SK-N-SH treated with all-trans-retinoic acid at 6 μM for 48 hours (cell line): Measurements from ENCODE around the gene ALG14.
A peak's percentile ranks its signal among the peaks of the same experiment; 100 is the strongest.

ENCODE experiments used
- ATAC-seq: fragments of 200-7000 bp; cut with Tn5 transposase; 3 replicates; pipeline ENCODE4 v1.9.1; 2020; ENCODE audit warnings: mild to moderate bottlenecking, moderate library complexity
- ARNTL ChIP-seq: fragments of 450-650 bp; formaldehyde crosslinking; IDR thresholded peaks from 2 replicates; pipeline ENCODE4 v1.5.0; 2020; ENCODE audit warnings: low read depth, mild to moderate bottlenecking, moderate library complexity, borderline replicate concordance
- BACH2 ChIP-seq: fragments of 250-450 bp; sonication (Bioruptor Pico); IDR thresholded peaks from 2 replicates; pipeline ENCODE4 v1.9.0; 2021; ENCODE audit warnings: mild to moderate bottlenecking, borderline replicate concordance
- CSDC2 ChIP-seq: fragments of 250-450 bp; sonication (Bioruptor Pico); IDR thresholded peaks from 2 replicates; pipeline ENCODE4 v1.5.0; 2020; ENCODE audit warnings: mild to moderate bottlenecking, moderate library complexity
- ESRRG ChIP-seq: fragments of 250-450 bp; sonication (Bioruptor Pico); IDR thresholded peaks from 2 replicates; pipeline ENCODE4 v1.6.1; 2021; ENCODE audit warnings: mild to moderate bottlenecking
- GLIS3 ChIP-seq: fragments of 250-450 bp; sonication (Bioruptor Pico); IDR thresholded peaks from 2 replicates; pipeline ENCODE4 v1.5.0; 2020; ENCODE audit warnings: mild to moderate bottlenecking, moderate library complexity
- ISL1 ChIP-seq: fragments of 250-450 bp; sonication (Bioruptor Pico); IDR thresholded peaks from 2 replicates; pipeline ENCODE4 v2.1.2; 2022; ENCODE audit warnings: mild to moderate bottlenecking, moderate library complexity
- OSR1 ChIP-seq: fragments of 250-450 bp; sonication (Bioruptor Pico); IDR thresholded peaks from 2 replicates; pipeline ENCODE4 v1.8.0; 2022; ENCODE audit warnings: moderate library complexity, mild to moderate bottlenecking, inconsistent platforms
- PPARA ChIP-seq: fragments of 250-450 bp; sonication (Bioruptor Pico); IDR thresholded peaks from 2 replicates; pipeline ENCODE4 v1.5.0; 2020; ENCODE audit warnings: mild to moderate bottlenecking, borderline replicate concordance
- RARB ChIP-seq: fragments of 250-450 bp; sonication (Bioruptor Pico); IDR thresholded peaks from 2 replicates; pipeline ENCODE4 v1.8.0; 2021; ENCODE audit warnings: mild to moderate bottlenecking, moderate library complexity
- SNAI2 ChIP-seq: fragments of 250-450 bp; sonication (Bioruptor Pico); IDR thresholded peaks from 2 replicates; pipeline ENCODE4 v1.5.0; 2020; ENCODE audit warnings: mild to moderate bottlenecking, moderate library complexity
- TCF4 ChIP-seq: fragments of 250-450 bp; sonication (Bioruptor Pico); IDR thresholded peaks from 2 replicates; pipeline ENCODE4 v1.8.0; 2021; ENCODE audit warnings: mild to moderate bottlenecking, moderate library complexity, borderline replicate concordance
- TOX ChIP-seq: fragments of 250-450 bp; sonication (Bioruptor Pico); IDR thresholded peaks from 2 replicates; pipeline ENCODE4 v1.8.0; 2021; ENCODE audit warnings: mild to moderate bottlenecking, moderate library complexity, borderline replicate concordance
- ZC3H10 ChIP-seq: fragments of 250-450 bp; sonication (Bioruptor Pico); IDR thresholded peaks from 2 replicates; pipeline ENCODE4 v1.5.1; 2021; ENCODE audit warnings: mild to moderate bottlenecking, moderate library complexity
- ZFP30 ChIP-seq: fragments of 450-650 bp; formaldehyde crosslinking; IDR thresholded peaks from 2 replicates; pipeline ENCODE4 v1.5.0; 2022; ENCODE audit warnings: mild to moderate bottlenecking, moderate library complexity
- ZNF565 ChIP-seq: fragments of 450-650 bp; formaldehyde crosslinking; conservative IDR thresholded peaks from 2 replicates; pipeline ENCODE4 v1.5.0; 2020; ENCODE audit warnings: low read depth, mild to moderate bottlenecking, moderate library complexity
- ZNF70 ChIP-seq: fragments of 450-650 bp; formaldehyde crosslinking; IDR thresholded peaks from 2 replicates; pipeline ENCODE4 v1.5.0; 2020; ENCODE audit warnings: mild to moderate bottlenecking, moderate library complexity
- ZNF8 ChIP-seq: fragments of 450-650 bp; formaldehyde crosslinking; IDR thresholded peaks from 2 replicates; pipeline ENCODE4 v1.5.0; 2020; ENCODE audit warnings: mild to moderate bottlenecking, moderate library complexity
- TF ChIP-seq, protein P1 (sequence below): fragments of 250-450 bp; sonication (Bioruptor Pico); IDR thresholded peaks from 2 replicates; pipeline ENCODE4 v1.5.0; 2020; ENCODE audit warnings: mild to moderate bottlenecking, moderate library complexity
- TF ChIP-seq, protein P2 (sequence below): fragments of 250-450 bp; sonication (Bioruptor Pico); IDR thresholded peaks from 2 replicates; pipeline ENCODE4 v1.8.0; 2020; ENCODE audit warnings: mild to moderate bottlenecking, moderate library complexity, borderline replicate concordance
- TF ChIP-seq, protein P3 (sequence below): fragments of 250-450 bp; sonication (Bioruptor Pico); IDR thresholded peaks from 2 replicates; pipeline ENCODE4 v1.8.0; 2021; ENCODE audit warnings: low read depth, mild to moderate bottlenecking, moderate library complexity, borderline replicate concordance
- TF ChIP-seq, protein P4 (sequence below): fragments of 250-450 bp; sonication (Bioruptor Pico); IDR thresholded peaks from 2 replicates; pipeline ENCODE4 v1.5.1; 2021; ENCODE audit warnings: mild to moderate bottlenecking, moderate library complexity
- TF ChIP-seq, protein P5 (sequence below): fragments of 250-450 bp; sonication (Bioruptor Pico); IDR thresholded peaks from 2 replicates; pipeline ENCODE4 v1.5.1; 2020; ENCODE audit warnings: low read depth, mild to moderate bottlenecking, moderate library complexity

The ALG14 gene

DNA sequence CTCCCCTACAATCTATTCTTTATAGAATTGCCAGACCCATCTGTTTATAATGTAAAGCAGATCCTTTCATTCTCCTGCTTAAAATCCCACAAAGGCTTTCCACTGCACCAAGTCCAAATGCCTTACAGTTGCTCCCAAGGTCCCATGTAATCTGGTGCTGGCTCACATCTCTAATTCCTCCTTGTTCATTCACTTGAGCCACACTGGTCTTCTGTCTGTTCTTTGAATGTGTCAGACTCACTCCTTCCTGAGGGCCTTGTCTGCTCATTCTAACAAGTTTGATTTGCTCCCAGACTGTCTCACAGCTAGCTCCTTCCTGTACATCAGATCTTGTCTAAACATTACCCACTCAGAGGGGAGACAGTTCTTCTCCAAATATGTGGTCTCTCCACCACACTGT, 38.9 kb downstream of the ALG14 start:
- peak; percentile 18; the same call in 2 of the 3 replicates for ATAC-seq
- TF ChIP-seq ZNF8 (CRISPR knock-in tag) (no peak), TOX (no peak), ARNTL (no peak), ZNF565 (CRISPR knock-in tag) (no peak), GLIS3 (CRISPR knock-in tag) (no peak), SNAI2 (CRISPR knock-in tag) (no peak), ISL1 (CRISPR knock-in tag) (no peak), TCF4 (no peak), PPARA (CRISPR knock-in tag) (no peak), CSDC2 (CRISPR knock-in tag) (no peak), OSR1 (CRISPR knock-in tag) (no peak), ZC3H10 (CRISPR knock-in tag) (no peak), ZNF70 (CRISPR knock-in tag) (no peak), ZFP30 (CRISPR knock-in tag) (no peak), BACH2 (CRISPR knock-in tag) (no peak)
- TF ChIP-seq, protein P1, sequence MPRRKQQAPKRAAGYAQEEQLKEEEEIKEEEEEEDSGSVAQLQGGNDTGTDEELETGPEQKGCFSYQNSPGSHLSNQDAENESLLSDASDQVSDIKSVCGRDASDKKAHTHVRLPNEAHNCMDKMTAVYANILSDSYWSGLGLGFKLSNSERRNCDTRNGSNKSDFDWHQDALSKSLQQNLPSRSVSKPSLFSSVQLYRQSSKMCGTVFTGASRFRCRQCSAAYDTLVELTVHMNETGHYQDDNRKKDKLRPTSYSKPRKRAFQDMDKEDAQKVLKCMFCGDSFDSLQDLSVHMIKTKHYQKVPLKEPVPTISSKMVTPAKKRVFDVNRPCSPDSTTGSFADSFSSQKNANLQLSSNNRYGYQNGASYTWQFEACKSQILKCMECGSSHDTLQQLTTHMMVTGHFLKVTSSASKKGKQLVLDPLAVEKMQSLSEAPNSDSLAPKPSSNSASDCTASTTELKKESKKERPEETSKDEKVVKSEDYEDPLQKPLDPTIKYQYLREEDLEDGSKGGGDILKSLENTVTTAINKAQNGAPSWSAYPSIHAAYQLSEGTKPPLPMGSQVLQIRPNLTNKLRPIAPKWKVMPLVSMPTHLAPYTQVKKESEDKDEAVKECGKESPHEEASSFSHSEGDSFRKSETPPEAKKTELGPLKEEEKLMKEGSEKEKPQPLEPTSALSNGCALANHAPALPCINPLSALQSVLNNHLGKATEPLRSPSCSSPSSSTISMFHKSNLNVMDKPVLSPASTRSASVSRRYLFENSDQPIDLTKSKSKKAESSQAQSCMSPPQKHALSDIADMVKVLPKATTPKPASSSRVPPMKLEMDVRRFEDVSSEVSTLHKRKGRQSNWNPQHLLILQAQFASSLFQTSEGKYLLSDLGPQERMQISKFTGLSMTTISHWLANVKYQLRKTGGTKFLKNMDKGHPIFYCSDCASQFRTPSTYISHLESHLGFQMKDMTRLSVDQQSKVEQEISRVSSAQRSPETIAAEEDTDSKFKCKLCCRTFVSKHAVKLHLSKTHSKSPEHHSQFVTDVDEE (CRISPR knock-in tag): no peak
- TF ChIP-seq, protein P2, sequence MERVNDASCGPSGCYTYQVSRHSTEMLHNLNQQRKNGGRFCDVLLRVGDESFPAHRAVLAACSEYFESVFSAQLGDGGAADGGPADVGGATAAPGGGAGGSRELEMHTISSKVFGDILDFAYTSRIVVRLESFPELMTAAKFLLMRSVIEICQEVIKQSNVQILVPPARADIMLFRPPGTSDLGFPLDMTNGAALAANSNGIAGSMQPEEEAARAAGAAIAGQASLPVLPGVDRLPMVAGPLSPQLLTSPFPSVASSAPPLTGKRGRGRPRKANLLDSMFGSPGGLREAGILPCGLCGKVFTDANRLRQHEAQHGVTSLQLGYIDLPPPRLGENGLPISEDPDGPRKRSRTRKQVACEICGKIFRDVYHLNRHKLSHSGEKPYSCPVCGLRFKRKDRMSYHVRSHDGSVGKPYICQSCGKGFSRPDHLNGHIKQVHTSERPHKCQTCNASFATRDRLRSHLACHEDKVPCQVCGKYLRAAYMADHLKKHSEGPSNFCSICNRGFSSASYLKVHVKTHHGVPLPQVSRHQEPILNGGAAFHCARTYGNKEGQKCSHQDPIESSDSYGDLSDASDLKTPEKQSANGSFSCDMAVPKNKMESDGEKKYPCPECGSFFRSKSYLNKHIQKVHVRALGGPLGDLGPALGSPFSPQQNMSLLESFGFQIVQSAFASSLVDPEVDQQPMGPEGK (CRISPR knock-in tag): no peak
- TF ChIP-seq, protein P3, sequence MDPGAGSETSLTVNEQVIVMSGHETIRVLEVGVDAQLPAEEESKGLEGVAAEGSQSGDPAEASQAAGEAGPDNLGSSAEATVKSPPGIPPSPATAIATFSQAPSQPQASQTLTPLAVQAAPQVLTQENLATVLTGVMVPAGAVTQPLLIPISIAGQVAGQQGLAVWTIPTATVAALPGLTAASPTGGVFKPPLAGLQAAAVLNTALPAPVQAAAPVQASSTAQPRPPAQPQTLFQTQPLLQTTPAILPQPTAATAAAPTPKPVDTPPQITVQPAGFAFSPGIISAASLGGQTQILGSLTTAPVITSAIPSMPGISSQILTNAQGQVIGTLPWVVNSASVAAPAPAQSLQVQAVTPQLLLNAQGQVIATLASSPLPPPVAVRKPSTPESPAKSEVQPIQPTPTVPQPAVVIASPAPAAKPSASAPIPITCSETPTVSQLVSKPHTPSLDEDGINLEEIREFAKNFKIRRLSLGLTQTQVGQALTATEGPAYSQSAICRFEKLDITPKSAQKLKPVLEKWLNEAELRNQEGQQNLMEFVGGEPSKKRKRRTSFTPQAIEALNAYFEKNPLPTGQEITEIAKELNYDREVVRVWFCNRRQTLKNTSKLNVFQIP (CRISPR knock-in tag): no peak
- TF ChIP-seq, protein P4, sequence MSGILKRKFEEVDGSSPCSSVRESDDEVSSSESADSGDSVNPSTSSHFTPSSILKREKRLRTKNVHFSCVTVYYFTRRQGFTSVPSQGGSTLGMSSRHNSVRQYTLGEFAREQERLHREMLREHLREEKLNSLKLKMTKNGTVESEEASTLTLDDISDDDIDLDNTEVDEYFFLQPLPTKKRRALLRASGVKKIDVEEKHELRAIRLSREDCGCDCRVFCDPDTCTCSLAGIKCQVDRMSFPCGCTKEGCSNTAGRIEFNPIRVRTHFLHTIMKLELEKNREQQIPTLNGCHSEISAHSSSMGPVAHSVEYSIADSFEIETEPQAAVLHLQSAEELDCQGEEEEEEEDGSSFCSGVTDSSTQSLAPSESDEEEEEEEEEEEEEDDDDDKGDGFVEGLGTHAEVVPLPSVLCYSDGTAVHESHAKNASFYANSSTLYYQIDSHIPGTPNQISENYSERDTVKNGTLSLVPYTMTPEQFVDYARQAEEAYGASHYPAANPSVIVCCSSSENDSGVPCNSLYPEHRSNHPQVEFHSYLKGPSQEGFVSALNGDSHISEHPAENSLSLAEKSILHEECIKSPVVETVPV: no peak
- TF ChIP-seq, protein P5, sequence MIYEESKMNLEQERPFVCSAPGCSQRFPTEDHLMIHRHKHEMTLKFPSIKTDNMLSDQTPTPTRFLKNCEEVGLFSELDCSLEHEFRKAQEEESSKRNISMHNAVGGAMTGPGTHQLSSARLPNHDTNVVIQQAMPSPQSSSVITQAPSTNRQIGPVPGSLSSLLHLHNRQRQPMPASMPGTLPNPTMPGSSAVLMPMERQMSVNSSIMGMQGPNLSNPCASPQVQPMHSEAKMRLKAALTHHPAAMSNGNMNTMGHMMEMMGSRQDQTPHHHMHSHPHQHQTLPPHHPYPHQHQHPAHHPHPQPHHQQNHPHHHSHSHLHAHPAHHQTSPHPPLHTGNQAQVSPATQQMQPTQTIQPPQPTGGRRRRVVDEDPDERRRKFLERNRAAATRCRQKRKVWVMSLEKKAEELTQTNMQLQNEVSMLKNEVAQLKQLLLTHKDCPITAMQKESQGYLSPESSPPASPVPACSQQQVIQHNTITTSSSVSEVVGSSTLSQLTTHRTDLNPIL (CRISPR knock-in tag): no peak

DNA sequence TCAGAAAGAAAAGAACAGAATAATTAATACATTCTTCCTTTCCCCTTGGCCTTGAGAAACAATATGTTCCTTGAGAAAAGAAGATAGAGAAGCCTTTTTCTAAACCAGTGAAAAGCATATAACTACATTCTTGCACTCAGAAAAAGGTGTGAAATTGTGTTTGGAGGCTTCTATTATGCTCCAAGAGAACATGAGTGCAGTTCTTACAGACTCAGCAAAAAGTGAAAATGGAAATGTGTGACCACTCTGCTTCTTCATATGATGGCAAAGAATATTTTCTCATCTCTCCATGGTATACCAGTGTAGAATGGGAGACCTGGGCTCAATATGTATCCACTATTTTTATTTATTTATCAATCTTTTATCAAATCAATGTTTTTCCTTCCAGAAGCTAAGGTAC, 43.2 kb downstream of the ALG14 start:
- TF ChIP-seq OSR1 (CRISPR knock-in tag) (no peak), ARNTL (no peak), BACH2 (CRISPR knock-in tag) (no peak), ZNF8 (CRISPR knock-in tag) (no peak), ZNF70 (CRISPR knock-in tag) (no peak), PPARA (CRISPR knock-in tag) (no peak), ESRRG (CRISPR knock-in tag) (no peak), RARB (CRISPR knock-in tag) (no peak), ISL1 (CRISPR knock-in tag) (no peak), ZC3H10 (CRISPR knock-in tag) (no peak), CSDC2 (CRISPR knock-in tag) (no peak)
- TF ChIP-seq, protein P5 (CRISPR knock-in tag): no peak
- TF ChIP-seq, protein P1 (CRISPR knock-in tag): no peak
- TF ChIP-seq, protein P2 (CRISPR knock-in tag): no peak
- TF ChIP-seq, protein P4: no peak
- ATAC-seq: no peak
